Measurements from ENCODE around the gene CDRT15. TPM values are rescaled to one million over a fixed set of nuclear protein-coding genes. Genes with fewer than 3 reads are reported as not detected.

The CDRT15 gene
- total and polyA plus RNA-seq, 7 experiments from 2014 or later = 0.98 TPM; not detected in 6

- peak overlapping the region; percentile 14 for H3K4me3 ChIP-seq (ENCODE audit: low read length)
- no peaks in the 10 kb centered on the region for H3K9me3 Mint-ChIP-seq
These were observed 34.7 kb downstream of the CDRT15 start for GRCh38 chr17:14201988-14202380.

DNA sequence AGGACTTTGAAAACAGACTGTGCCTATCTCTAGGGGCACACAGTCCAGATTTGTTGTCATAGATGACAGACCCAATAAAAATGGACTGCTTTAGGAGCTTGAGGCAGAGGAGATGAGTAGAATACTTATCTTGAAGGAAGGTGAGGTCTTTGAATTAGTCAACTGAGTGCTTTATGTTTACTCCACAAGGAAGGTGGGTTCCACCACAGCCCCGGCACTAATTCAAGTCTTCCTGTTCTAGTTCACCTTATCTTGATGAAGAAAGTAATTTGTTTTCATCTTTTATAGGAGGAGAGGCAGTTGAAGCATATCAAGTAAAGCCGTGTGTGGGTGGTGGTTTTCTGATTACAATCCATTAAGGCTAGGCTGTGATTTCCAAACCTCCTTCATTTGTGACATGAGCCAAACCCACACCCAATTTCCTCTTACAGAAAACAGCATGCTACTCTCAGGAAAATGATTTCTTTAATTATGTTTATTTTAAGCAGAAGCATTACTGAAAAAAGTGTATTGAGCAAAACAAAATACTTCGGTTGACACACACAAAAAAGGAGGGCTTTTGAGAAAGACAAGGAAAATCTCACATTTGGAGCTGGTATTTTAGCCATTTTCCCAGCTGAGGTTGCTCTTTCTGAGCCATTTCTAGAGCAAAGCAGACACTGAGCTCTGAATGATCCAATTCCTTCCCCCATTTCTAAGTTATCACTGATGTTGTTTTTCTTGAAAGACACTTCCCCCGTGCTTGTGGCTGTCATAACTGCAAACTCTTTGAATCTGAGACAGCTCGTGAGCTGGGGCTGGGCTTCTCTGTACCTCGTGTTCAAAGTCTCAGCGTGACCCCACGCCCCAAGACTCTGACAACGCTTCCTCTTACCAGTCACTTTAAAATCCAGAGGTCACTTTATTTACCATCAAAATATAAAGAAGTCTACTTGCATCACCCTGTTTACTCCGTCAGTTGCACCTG, 35.4 kb downstream of the CDRT15 start:
- intact Hi-C loops (cut with micrococcal nuclease) = loop anchor here (1.0 to 10.0 kb wide), 13 partner anchors 47 to 1184 kb away; partner anchors contain the start of genes COX10 (in 1 of the 2) and ELAC2 (in 1 of the 2)
- peak overlapping the region; percentile 86 to 99 (median 96) for H3K27ac Mint-ChIP-seq
- H3K27me3 ChIP-seq (ENCODE audit: control insufficient read depth in 2 of 2, insufficient read depth in 2 of 2, low read length in 2 of 2) = no peaks in the 10 kb centered on the region
- peak overlapping the region; percentile 66 to 91 (median 75) for H3K4me3 Mint-ChIP-seq
- ChIA-PET POLR2A (interaction anchor here (0.5 to 5.8 kb wide), 11 partner anchors 9 to 326 kb away, joined by 3 to 69 read pairs (median 3); partner anchors contain the start of gene HS3ST3B1), CTCF (interaction anchor here (0.7 to 1.3 kb wide), 4 partner anchors 11 to 136 kb away, joined by 3 to 5 read pairs (median 4); partner anchors contain the start of gene HS3ST3B1)
- H3K36me3 Mint-ChIP-seq = peaks cover 0 to 42% (median 0%) of the 10 kb centered on the region in 5 donors
- H3K36me3 ChIP-seq (ENCODE audit: control insufficient read depth in 2 of 3, insufficient read depth in 3 of 3, low read length in 3 of 3) = no peaks in the 10 kb centered on the region
- H3K4me3 ChIP-seq (ENCODE audit: low read length) = peak overlapping the region; percentile 14
- H3K4me1 ChIP-seq (ENCODE audit: control insufficient read depth in 2 of 2, insufficient read depth in 2 of 2, low read length in 2 of 2) = peaks cover 90 to 98% of the 10 kb centered on the region in 2 donors
- H3K9me3 Mint-ChIP-seq = no peaks in the 10 kb centered on the region
- H3K9me3 ChIP-seq (ENCODE audit: control insufficient read depth in 2 of 3, low read length in 3 of 3) = no peaks in the 10 kb centered on the region
- H3K4me1 Mint-ChIP-seq = peaks cover 91 to 100% (median 97%) of the 10 kb centered on the region in 7 donors
- ATAC-seq (peak; percentile 86), DNase-seq (peak in 7 of 9 donors; percentile 70 to 88 (median 83))
- peak overlapping the region; percentile 71 for H3K27ac ChIP-seq (ENCODE audit: low read depth, low read length)
- no peaks in the 10 kb centered on the region for H3K27me3 Mint-ChIP-seq

More at GRCh38 chr17:14201988-14202380, 34.7 kb downstream of the CDRT15 start:
- POLR2A ChIA-PET = interaction anchor here (0.8 to 5.8 kb wide), 6 partner anchors 59 to 132 kb away, joined by 3 to 69 read pairs (median 4); partner anchors contain the start of gene HS3ST3B1
- H3K36me3 ChIP-seq (ENCODE audit: control insufficient read depth in 2 of 3, insufficient read depth in 3 of 3, low read length in 3 of 3) = peaks cover 0 to 3% (median 0%) of the 10 kb centered on the region in 3 experiments
- DNase-seq (no peak), ATAC-seq (no peak)
- H3K27ac Mint-ChIP-seq = peak overlapping the region; percentile 86 to 99 (median 96)
- no peaks in the 10 kb centered on the region for H3K9me3 ChIP-seq (ENCODE audit: control insufficient read depth in 2 of 3, low read length in 3 of 3)
- H3K4me1 Mint-ChIP-seq = peaks cover 87 to 100% (median 92%) of the 10 kb centered on the region in 7 donors
- H3K27me3 Mint-ChIP-seq = no peaks in the 10 kb centered on the region
- H3K4me3 Mint-ChIP-seq = peak overlapping the region; percentile 66 to 91 (median 75)
- CTCF ChIA-PET = interaction anchor here (1.0 to 1.3 kb wide), 2 partner anchors 99 to 136 kb away, joined by 3 to 5 read pairs; partner anchors contain the start of gene HS3ST3B1
- peak overlapping the region; percentile 71 for H3K27ac ChIP-seq (ENCODE audit: low read depth, low read length)
- H3K36me3 Mint-ChIP-seq = peaks cover 0 to 36% (median 0%) of the 10 kb centered on the region in 5 donors
- peaks cover 90 to 95% of the 10 kb centered on the region in 2 donors for H3K4me1 ChIP-seq (ENCODE audit: control insufficient read depth in 2 of 2, insufficient read depth in 2 of 2, low read length in 2 of 2)
- intact Hi-C loops (cut with micrococcal nuclease) = loop anchor here (1.0 to 10.0 kb wide), 13 partner anchors 47 to 1185 kb away; partner anchors contain the start of genes COX10 (in 1 of the 2) and ELAC2 (in 1 of the 2)
- H3K27me3 ChIP-seq (ENCODE audit: control insufficient read depth in 2 of 2, insufficient read depth in 2 of 2, low read length in 2 of 2) = no peaks in the 10 kb centered on the region

GRCh38 chr17:14200354-14200753, 36.3 kb downstream of the CDRT15 start:
- Mint-ChIP-seq H3K4me1 (peaks cover 91 to 100% (median 97%) of the 10 kb centered on the region in 7 donors), H3K27ac (peak overlapping the region; percentile 86 to 99 (median 96)), H3K27me3 (no peaks in the 10 kb centered on the region), H3K9me3 (no peaks in the 10 kb centered on the region), H3K36me3 (peaks cover 0 to 47% (median 0%) of the 10 kb centered on the region in 5 donors), H3K4me3 (peak overlapping the region; percentile 33 to 91 (median 73))
- H3K9me3 ChIP-seq (ENCODE audit: control insufficient read depth in 2 of 3, low read length in 3 of 3) = no peaks in the 10 kb centered on the region
- peaks cover 93 to 98% of the 10 kb centered on the region in 2 donors for H3K4me1 ChIP-seq (ENCODE audit: control insufficient read depth in 2 of 2, insufficient read depth in 2 of 2, low read length in 2 of 2)
- DNase-seq = no peak
- H3K27ac ChIP-seq (ENCODE audit: low read depth, low read length) = peak overlapping the region; percentile 71
- peak overlapping the region; percentile 14 for H3K4me3 ChIP-seq (ENCODE audit: low read length)
- no peaks in the 10 kb centered on the region for H3K36me3 ChIP-seq (ENCODE audit: control insufficient read depth in 2 of 3, insufficient read depth in 3 of 3, low read length in 3 of 3)
- ChIA-PET CTCF (interaction anchor here (0.7 to 1.3 kb wide), 2 partner anchors 12 to 109 kb away, joined by 4 read pairs; no protein-coding TSS in a partner anchor), POLR2A (interaction anchor here (0.5 to 5.8 kb wide), 6 partner anchors 8 to 228 kb away, joined by 3 to 69 read pairs (median 4); partner anchors contain the start of gene HS3ST3B1)
- intact Hi-C loops (cut with micrococcal nuclease) = loop anchor here (5.0 to 10.0 kb wide), 7 partner anchors 46 to 1183 kb away; partner anchors contain the start of gene ELAC2 (in 1 of the 2)
- no peaks in the 10 kb centered on the region for H3K27me3 ChIP-seq (ENCODE audit: control insufficient read depth in 2 of 2, insufficient read depth in 2 of 2, low read length in 2 of 2)
- no peak for ATAC-seq

DNA sequence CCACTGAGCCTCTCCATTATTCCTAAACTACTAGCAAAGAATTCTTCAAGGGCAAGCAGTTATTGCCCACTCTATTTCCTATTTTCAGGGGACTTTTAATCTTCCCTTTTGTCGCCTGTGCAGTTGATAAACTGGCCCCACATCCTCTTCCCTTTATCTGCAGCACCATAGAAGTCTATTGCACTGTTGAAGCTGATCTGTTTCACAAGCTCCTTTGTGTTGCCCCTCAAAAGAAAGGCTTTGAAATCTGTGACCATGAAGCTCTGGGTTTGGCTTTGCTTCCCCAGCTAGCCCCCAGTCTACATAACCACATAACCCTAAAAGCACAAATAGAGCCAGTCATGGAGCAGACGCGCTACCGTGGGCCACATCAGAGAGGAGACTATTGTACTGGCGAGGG, 37.1 kb downstream of the CDRT15 start:
- H3K27me3 ChIP-seq (ENCODE audit: control insufficient read depth in 2 of 2, insufficient read depth in 2 of 2, low read length in 2 of 2) = no peaks in the 10 kb centered on the region
- no peaks in the 10 kb centered on the region for H3K9me3 ChIP-seq (ENCODE audit: control insufficient read depth in 2 of 3, low read length in 3 of 3)
- POLR2A ChIA-PET = interaction anchor here (0.8 to 5.8 kb wide), 2 partner anchors 102 to 228 kb away, joined by 4 to 69 read pairs; partner anchors contain the start of gene HS3ST3B1
- intact Hi-C loops (cut with micrococcal nuclease) = no loop called here
- no peaks in the 10 kb centered on the region for H3K27me3 Mint-ChIP-seq
- DNase-seq (no peak), ATAC-seq (no peak)
- H3K4me3 Mint-ChIP-seq = peak overlapping the region; percentile 37 to 82 (median 71)
- H3K36me3 Mint-ChIP-seq = peaks cover 0 to 50% (median 0%) of the 10 kb centered on the region in 5 donors
- H3K27ac ChIP-seq (ENCODE audit: low read depth, low read length) = peak overlapping the region; percentile 71
- H3K4me3 ChIP-seq (ENCODE audit: low read length) = peak overlapping the region; percentile 14
- H3K36me3 ChIP-seq (ENCODE audit: control insufficient read depth in 2 of 3, insufficient read depth in 3 of 3, low read length in 3 of 3) = no peaks in the 10 kb centered on the region
- CTCF ChIA-PET = interaction anchor here (0.7 to 1.3 kb wide), 4 partner anchors 13 to 315 kb away, joined by 3 to 4 read pairs (median 4); no protein-coding TSS in a partner anchor
- peaks cover 93 to 99% of the 10 kb centered on the region in 2 donors for H3K4me1 ChIP-seq (ENCODE audit: control insufficient read depth in 2 of 2, insufficient read depth in 2 of 2, low read length in 2 of 2)
- H3K9me3 Mint-ChIP-seq = no peaks in the 10 kb centered on the region
- peak overlapping the region; percentile 86 to 99 (median 96) for H3K27ac Mint-ChIP-seq
- H3K4me1 Mint-ChIP-seq = peaks cover 85 to 100% (median 97%) of the 10 kb centered on the region in 7 donors

DNA sequence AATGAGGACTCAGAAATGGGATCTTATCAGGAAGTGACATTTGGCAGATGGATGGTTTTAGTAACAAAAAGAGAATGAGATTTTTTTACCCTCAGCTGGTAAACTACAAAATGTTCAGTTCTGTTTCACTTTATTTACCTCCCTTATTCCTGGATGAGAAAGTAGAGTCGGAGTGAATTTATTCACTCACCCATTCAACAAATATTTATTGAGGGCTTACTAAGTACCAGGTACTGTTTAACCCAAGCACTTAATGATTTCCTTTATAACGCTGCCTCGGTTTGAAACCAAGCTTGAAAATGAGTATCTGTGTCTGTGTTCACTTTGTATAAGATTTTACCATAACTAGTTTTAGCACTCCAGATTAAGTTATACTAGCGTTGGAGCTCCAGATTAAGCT, 38.1 kb downstream of the CDRT15 start:
- H3K36me3 Mint-ChIP-seq = peaks cover 0 to 45% (median 0%) of the 10 kb centered on the region in 5 donors
- H3K9me3 Mint-ChIP-seq = no peaks in the 10 kb centered on the region
- intact Hi-C loops (cut with micrococcal nuclease) = no loop called here
- ATAC-seq (no peak), DNase-seq (no peak)
- no peaks in the 10 kb centered on the region for H3K36me3 ChIP-seq (ENCODE audit: control insufficient read depth in 2 of 3, insufficient read depth in 3 of 3, low read length in 3 of 3)
- ChIA-PET CTCF (interaction anchor here (0.7 to 0.9 kb wide), 2 partner anchors 73 to 102 kb away, joined by 4 to 5 read pairs; partner anchors contain the start of gene HS3ST3B1), POLR2A (interaction anchor here (0.6 to 5.8 kb wide), 2 partner anchors 44 to 103 kb away, joined by 3 to 69 read pairs; partner anchors contain the start of gene HS3ST3B1)
- H3K27me3 ChIP-seq (ENCODE audit: control insufficient read depth in 2 of 2, insufficient read depth in 2 of 2, low read length in 2 of 2) = no peaks in the 10 kb centered on the region
- H3K4me3 Mint-ChIP-seq = peak overlapping the region; percentile 54 to 82 (median 73)
- no peaks in the 10 kb centered on the region for H3K9me3 ChIP-seq (ENCODE audit: control insufficient read depth in 2 of 3, low read length in 3 of 3)
- H3K4me1 ChIP-seq (ENCODE audit: control insufficient read depth in 2 of 2, insufficient read depth in 2 of 2, low read length in 2 of 2) = peaks cover 91 to 92% of the 10 kb centered on the region in 2 donors
- H3K4me1 Mint-ChIP-seq = peaks cover 75 to 96% (median 91%) of the 10 kb centered on the region in 7 donors
- peak overlapping the region; percentile 86 to 99 (median 96) for H3K27ac Mint-ChIP-seq
- peak overlapping the region; percentile 71 for H3K27ac ChIP-seq (ENCODE audit: low read depth, low read length)
- no peaks in the 10 kb centered on the region for H3K27me3 Mint-ChIP-seq
- no peak overlapping the region for H3K4me3 ChIP-seq (ENCODE audit: low read length)
